Measurements from ENCODE around the gene DEXI.

DNA sequence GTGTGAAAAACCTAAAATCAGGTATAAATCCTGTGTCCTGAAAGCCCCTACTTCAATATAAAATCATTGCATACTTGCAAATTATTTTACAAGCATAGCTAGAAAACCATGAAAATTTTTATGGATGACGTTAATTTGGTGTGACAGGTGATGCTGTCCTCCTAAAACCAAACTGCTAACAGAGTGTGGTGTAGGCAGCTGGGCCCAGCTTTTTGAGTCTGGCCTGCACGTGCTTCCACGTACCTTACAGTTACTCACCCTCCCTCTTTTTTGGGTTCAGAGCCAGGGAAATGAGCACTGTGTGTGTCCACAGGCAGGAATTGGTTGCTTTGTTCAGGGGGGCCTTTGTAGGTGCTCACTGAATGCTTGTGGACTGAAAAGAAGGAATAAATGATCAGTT, 38.5 kb upstream of the DEXI start:
- TF ChIP-seq ZNF121 (tag by site-specific recombination; IDR thresholded peaks at IDR 0.05) (no peak), ZNF174 (tag by site-specific recombination; IDR thresholded peaks at IDR 0.05) (no peak), YY2 (tag by site-specific recombination; IDR thresholded peaks at IDR 0.05) (no peak), GLIS2 (tag by site-specific recombination; IDR thresholded peaks at IDR 0.05) (no peak), ZNF549 (tag by site-specific recombination; IDR thresholded peaks at IDR 0.05) (no peak), KLF9 (tag by site-specific recombination; IDR thresholded peaks at IDR 0.05; ENCODE audit: low read depth) (no peak), ZNF768 (tag by site-specific recombination; IDR thresholded peaks at IDR 0.05) (no peak), GLI2 (tag by site-specific recombination; IDR thresholded peaks at IDR 0.05; ENCODE audit: borderline replicate concordance, low read depth) (no peak), ZNF514 (tag by site-specific recombination; IDR thresholded peaks at IDR 0.05) (no peak)
- TF ChIP-seq, protein P1, sequence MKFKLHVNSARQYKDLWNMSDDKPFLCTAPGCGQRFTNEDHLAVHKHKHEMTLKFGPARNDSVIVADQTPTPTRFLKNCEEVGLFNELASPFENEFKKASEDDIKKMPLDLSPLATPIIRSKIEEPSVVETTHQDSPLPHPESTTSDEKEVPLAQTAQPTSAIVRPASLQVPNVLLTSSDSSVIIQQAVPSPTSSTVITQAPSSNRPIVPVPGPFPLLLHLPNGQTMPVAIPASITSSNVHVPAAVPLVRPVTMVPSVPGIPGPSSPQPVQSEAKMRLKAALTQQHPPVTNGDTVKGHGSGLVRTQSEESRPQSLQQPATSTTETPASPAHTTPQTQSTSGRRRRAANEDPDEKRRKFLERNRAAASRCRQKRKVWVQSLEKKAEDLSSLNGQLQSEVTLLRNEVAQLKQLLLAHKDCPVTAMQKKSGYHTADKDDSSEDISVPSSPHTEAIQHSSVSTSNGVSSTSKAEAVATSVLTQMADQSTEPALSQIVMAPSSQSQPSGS (tag by site-specific recombination; IDR thresholded peaks at IDR 0.05; ENCODE audit: low read depth): no peak
- TF ChIP-seq, protein P2, sequence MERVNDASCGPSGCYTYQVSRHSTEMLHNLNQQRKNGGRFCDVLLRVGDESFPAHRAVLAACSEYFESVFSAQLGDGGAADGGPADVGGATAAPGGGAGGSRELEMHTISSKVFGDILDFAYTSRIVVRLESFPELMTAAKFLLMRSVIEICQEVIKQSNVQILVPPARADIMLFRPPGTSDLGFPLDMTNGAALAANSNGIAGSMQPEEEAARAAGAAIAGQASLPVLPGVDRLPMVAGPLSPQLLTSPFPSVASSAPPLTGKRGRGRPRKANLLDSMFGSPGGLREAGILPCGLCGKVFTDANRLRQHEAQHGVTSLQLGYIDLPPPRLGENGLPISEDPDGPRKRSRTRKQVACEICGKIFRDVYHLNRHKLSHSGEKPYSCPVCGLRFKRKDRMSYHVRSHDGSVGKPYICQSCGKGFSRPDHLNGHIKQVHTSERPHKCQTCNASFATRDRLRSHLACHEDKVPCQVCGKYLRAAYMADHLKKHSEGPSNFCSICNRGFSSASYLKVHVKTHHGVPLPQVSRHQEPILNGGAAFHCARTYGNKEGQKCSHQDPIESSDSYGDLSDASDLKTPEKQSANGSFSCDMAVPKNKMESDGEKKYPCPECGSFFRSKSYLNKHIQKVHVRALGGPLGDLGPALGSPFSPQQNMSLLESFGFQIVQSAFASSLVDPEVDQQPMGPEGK (tag by site-specific recombination; IDR thresholded peaks at IDR 0.05): no peak
- TF ChIP-seq, protein P3, sequence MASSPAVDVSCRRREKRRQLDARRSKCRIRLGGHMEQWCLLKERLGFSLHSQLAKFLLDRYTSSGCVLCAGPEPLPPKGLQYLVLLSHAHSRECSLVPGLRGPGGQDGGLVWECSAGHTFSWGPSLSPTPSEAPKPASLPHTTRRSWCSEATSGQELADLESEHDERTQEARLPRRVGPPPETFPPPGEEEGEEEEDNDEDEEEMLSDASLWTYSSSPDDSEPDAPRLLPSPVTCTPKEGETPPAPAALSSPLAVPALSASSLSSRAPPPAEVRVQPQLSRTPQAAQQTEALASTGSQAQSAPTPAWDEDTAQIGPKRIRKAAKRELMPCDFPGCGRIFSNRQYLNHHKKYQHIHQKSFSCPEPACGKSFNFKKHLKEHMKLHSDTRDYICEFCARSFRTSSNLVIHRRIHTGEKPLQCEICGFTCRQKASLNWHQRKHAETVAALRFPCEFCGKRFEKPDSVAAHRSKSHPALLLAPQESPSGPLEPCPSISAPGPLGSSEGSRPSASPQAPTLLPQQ (tag by site-specific recombination; IDR thresholded peaks at IDR 0.05): no peak
- TF ChIP-seq, protein P4, sequence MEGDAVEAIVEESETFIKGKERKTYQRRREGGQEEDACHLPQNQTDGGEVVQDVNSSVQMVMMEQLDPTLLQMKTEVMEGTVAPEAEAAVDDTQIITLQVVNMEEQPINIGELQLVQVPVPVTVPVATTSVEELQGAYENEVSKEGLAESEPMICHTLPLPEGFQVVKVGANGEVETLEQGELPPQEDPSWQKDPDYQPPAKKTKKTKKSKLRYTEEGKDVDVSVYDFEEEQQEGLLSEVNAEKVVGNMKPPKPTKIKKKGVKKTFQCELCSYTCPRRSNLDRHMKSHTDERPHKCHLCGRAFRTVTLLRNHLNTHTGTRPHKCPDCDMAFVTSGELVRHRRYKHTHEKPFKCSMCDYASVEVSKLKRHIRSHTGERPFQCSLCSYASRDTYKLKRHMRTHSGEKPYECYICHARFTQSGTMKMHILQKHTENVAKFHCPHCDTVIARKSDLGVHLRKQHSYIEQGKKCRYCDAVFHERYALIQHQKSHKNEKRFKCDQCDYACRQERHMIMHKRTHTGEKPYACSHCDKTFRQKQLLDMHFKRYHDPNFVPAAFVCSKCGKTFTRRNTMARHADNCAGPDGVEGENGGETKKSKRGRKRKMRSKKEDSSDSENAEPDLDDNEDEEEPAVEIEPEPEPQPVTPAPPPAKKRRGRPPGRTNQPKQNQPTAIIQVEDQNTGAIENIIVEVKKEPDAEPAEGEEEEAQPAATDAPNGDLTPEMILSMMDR (tag by site-specific recombination; IDR thresholded peaks at IDR 0.05): no peak

Data from HEK293 (cell line).